ENCODE measurements around the gene RGS3. TPM values are rescaled to one million over a fixed set of nuclear protein-coding genes. Genes with fewer than 3 reads are reported as not detected.
"Not testable (repeated sequence)": the region's sequence is repeated elsewhere in the genome, so short reads cannot be mapped to it uniquely, and the experiment has no call there.

RGS3 gene
- total RNA-seq, 1 donor: 77.4 TPM

GRCh38 chr9:113431191-113431590, 32.3 kb upstream of the RGS3 start:
- peaks cover 23% of the 10 kb centered on the region for H3K27me3 ChIP-seq (ENCODE audit: insufficient read depth, low read length)
- no peaks in the 10 kb centered on the region for H3K4me1 ChIP-seq (ENCODE audit: insufficient read depth, low read length)
- H3K79me2 ChIP-seq (ENCODE audit: insufficient read depth, low read length): no peaks in the 10 kb centered on the region
- TF ChIP-seq CTCF (IDR thresholded peaks at IDR 0.05; ENCODE audit: extremely low read depth, low read depth, low read length): no peak
- H3K4me2 ChIP-seq (ENCODE audit: insufficient read depth, low read length): no peak overlapping the region
- no peak overlapping the region for H2AFZ ChIP-seq (ENCODE audit: low read length)
- no peak for DNase-seq (ENCODE audit: insufficient read length, low spot score, missing footprints)
- H3K4me3 ChIP-seq (ENCODE audit: insufficient read depth, low read length): no peak overlapping the region
- H3K27ac ChIP-seq (ENCODE audit: low read depth, low read length): no peak overlapping the region
- H3K9me3 ChIP-seq (ENCODE audit: low read depth, low read length): no peaks in the 10 kb centered on the region
- H3K36me3 ChIP-seq (ENCODE audit: insufficient read depth, low read length): no peaks in the 10 kb centered on the region
- H4K20me1 ChIP-seq (ENCODE audit: insufficient read depth, low read length): no peaks in the 10 kb centered on the region

- H3K27me3 ChIP-seq (ENCODE audit: insufficient read depth, low read length): peaks cover 16% of the 10 kb centered on the region
- no peak overlapping the region for H3K4me2 ChIP-seq (ENCODE audit: insufficient read depth, low read length)
- H3K9me3 ChIP-seq (ENCODE audit: low read depth, low read length): no peaks in the 10 kb centered on the region
- DNase-seq (ENCODE audit: insufficient read length, low spot score, missing footprints): no peak
- TF ChIP-seq CTCF (IDR thresholded peaks at IDR 0.05; ENCODE audit: extremely low read depth, low read depth, low read length): no peak
- no peak overlapping the region for H3K4me3 ChIP-seq (ENCODE audit: insufficient read depth, low read length)
- no peak overlapping the region for H2AFZ ChIP-seq (ENCODE audit: low read length)
- no peaks in the 10 kb centered on the region for H3K36me3 ChIP-seq (ENCODE audit: insufficient read depth, low read length)
- H4K20me1 ChIP-seq (ENCODE audit: insufficient read depth, low read length): no peaks in the 10 kb centered on the region
- H3K4me1 ChIP-seq (ENCODE audit: insufficient read depth, low read length): no peaks in the 10 kb centered on the region
- no peaks in the 10 kb centered on the region for H3K79me2 ChIP-seq (ENCODE audit: insufficient read depth, low read length)
- no peak overlapping the region for H3K27ac ChIP-seq (ENCODE audit: low read depth, low read length)
Measured at GRCh38 chr9:113436728-113437515, 26.6 kb upstream of the RGS3 start.

GRCh38 chr9:113437716-113438115, 25.8 kb upstream of the RGS3 start:
- H3K27me3 ChIP-seq (ENCODE audit: insufficient read depth, low read length): peaks cover 12% of the 10 kb centered on the region
- not testable (repeated sequence) for H3K27ac ChIP-seq (ENCODE audit: low read depth, low read length); H3K4me2 ChIP-seq (ENCODE audit: insufficient read depth, low read length); H4K20me1 ChIP-seq (ENCODE audit: insufficient read depth, low read length); H3K36me3 ChIP-seq (ENCODE audit: insufficient read depth, low read length); H3K79me2 ChIP-seq (ENCODE audit: insufficient read depth, low read length); H3K4me1 ChIP-seq (ENCODE audit: insufficient read depth, low read length); H3K9me3 ChIP-seq (ENCODE audit: low read depth, low read length); H3K4me3 ChIP-seq (ENCODE audit: insufficient read depth, low read length); H2AFZ ChIP-seq (ENCODE audit: low read length); DNase-seq (ENCODE audit: insufficient read length, low spot score, missing footprints)

- no peak overlapping the region for H3K27ac ChIP-seq (ENCODE audit: low read depth, low read length)
- H3K4me3 ChIP-seq (ENCODE audit: insufficient read depth, low read length): no peak overlapping the region
- no peaks in the 10 kb centered on the region for H3K4me1 ChIP-seq (ENCODE audit: insufficient read depth, low read length)
- no peaks in the 10 kb centered on the region for H3K36me3 ChIP-seq (ENCODE audit: insufficient read depth, low read length)
- no peaks in the 10 kb centered on the region for H4K20me1 ChIP-seq (ENCODE audit: insufficient read depth, low read length)
- H3K27me3 ChIP-seq (ENCODE audit: insufficient read depth, low read length): no peaks in the 10 kb centered on the region
- no peak for DNase-seq (ENCODE audit: insufficient read length, low spot score, missing footprints)
- H3K4me2 ChIP-seq (ENCODE audit: insufficient read depth, low read length): no peak overlapping the region
- no peaks in the 10 kb centered on the region for H3K9me3 ChIP-seq (ENCODE audit: low read depth, low read length)
- H3K79me2 ChIP-seq (ENCODE audit: insufficient read depth, low read length): no peaks in the 10 kb centered on the region
- no peak overlapping the region for H2AFZ ChIP-seq (ENCODE audit: low read length)
- TF ChIP-seq CTCF (IDR thresholded peaks at IDR 0.05; ENCODE audit: extremely low read depth, low read depth, low read length): no peak
Measured at GRCh38 chr9:113444736-113445135, 18.8 kb upstream of the RGS3 start.

Data from osteoblast (primary cell).